AG04449 (cell line): ENCODE measurements around the gene PRSS48.

Experiments used
- CTCF ChIA-PET: fragments of 350-600 bp; formaldehyde crosslinking; extraction: SDS; loops from one replicate; lab custom pipeline; 2021; ENCODE audit warnings: antibody characterized with exemption; lab: Yijun Ruan, JAX
- POLR2A ChIA-PET: fragments of 400-600, 350-600 bp; formaldehyde crosslinking; extraction: SDS; loops from one replicate; lab custom pipeline; 2020; ENCODE audit warnings: antibody characterized with exemption, inconsistent platforms; lab: Yijun Ruan, JAX
- DNase-seq: peaks from one replicate; pipeline ENCODE4 v3.0.0-alpha.2; 2010; ENCODE audit warnings: low read depth, low spot score
- H3K4me3 ChIP-seq: 2 replicates; pipeline ENCODE4 v1.5.1; 2011; ENCODE audit warnings: low read depth, mild to moderate bottlenecking, control low read depth, low read length
- CTCF ChIP-seq: IDR thresholded peaks from one replicate; pipeline ENCODE4 v1.5.1; 2011; ENCODE audit warnings: mild to moderate bottlenecking, moderate library complexity, low read length, control low read depth, inconsistent platforms; ENCODE audit not compliant: insufficient read depth; ENCODE audit errors: missing control alignments

The PRSS48 gene

DNA sequence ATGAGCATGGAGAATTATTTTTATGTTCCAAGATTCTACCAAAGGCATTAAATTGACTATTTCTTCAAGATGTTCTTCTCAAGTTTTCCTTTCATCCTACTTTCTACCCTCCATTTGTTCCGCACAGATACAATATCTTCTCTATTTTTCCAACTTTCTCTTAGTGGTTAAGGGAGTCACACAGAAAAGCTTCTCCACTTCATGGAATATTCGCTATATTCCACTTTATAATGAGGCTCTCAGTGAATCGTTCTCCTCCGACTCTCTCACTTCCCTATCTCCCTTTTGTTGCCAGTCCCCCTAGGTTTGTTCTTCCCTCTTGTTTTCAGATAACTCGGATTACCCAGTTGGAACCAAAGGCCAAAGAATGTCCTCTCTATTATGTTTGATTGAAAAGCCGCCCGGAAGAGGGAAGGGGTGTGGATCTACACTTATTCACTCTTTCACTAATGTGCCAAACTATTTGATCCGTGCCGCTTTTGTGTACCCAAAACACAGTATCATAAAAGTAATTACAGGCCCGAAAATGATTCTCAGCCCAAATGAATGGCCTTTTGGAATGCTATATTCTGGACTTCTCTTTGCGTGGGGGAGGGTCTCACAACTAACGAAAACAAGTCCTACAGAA is 47.3 kb downstream of the PRSS48 start:
- CTCF ChIA-PET, result interaction anchor here (0.8 to 1.6 kb wide), 5 partner anchors 8 to 207 kb away, joined by 3 to 7 read pairs (median 3); no protein-coding TSS in a partner anchor
- TF ChIP-seq CTCF, result no peak
- peak overlapping the region; percentile 70 for H3K4me3 ChIP-seq
- POLR2A ChIA-PET, result interaction anchor here (0.6 to 0.8 kb wide), 2 partner anchors 60 to 224 kb away, joined by 3 read pairs; no protein-coding TSS in a partner anchor
- DNase-seq, result no peak

DNA sequence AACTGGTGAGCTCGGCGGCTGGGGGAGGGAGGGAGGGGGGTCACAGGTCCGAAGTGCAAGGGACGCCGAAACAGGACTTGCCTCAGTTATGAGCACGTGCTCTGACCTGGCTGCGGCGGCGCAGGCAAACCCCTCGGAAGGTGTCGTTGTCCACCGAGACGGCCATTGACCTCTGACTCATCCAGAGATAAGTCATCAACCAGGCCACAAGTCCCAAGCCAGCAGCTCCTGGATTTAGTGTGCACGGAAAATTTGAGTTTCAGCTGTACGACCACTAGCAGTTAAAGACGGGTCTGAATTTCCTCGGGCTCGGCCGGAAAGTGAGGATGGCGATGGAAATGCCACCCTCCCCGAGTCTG is 47.8 kb downstream of the PRSS48 start:
- peak overlapping the region; percentile 70 for H3K4me3 ChIP-seq
- TF ChIP-seq CTCF, result no peak
- ChIA-PET CTCF (interaction anchor here (0.8 to 1.6 kb wide), 5 partner anchors 8 to 207 kb away, joined by 3 to 7 read pairs (median 4); no protein-coding TSS in a partner anchor), POLR2A (interaction anchor here (0.6 to 1.6 kb wide), 3 partner anchors 61 to 225 kb away, joined by 3 to 5 read pairs (median 3); no protein-coding TSS in a partner anchor)
- DNase-seq, result no peak

- H3K4me3 ChIP-seq, result peak within 1 kb of the TSS; percentile 70
- CTCF ChIA-PET, result interaction anchor here (0.8 to 1.3 kb wide), 6 partner anchors 9 to 208 kb away, joined by 3 to 6 read pairs (median 4); no protein-coding TSS in a partner anchor
- no peak for DNase-seq
- no peak for TF ChIP-seq CTCF
- POLR2A ChIA-PET, result interaction anchor here (0.6 to 1.6 kb wide), 5 partner anchors 9 to 225 kb away, joined by 3 to 5 read pairs (median 3); no protein-coding TSS in a partner anchor
Observed at GRCh38 chr4:151325111-151325948, 48.4 kb downstream of the PRSS48 start, which contains the start of gene SH3D19. SH3D19 (minus strand) TSS chr4:151325605; CDS start chr4:151325352, 253 bp downstream.

DNA sequence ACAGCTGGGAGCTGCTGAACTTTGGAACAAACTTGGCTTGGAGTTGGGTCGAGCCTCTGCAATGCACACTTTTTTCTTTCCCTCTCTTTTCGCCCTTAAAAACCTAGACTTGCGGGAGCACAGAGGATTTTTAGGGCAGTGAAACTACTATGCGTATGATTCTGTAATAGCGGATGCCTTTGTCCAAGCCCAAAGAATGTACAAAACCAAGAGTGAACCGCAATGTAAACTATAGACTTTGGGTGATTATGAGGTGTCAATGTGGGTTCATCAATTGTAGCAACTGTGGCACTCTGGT is 48.9 kb downstream of the PRSS48 start:
- peak overlapping the region; percentile 70 for H3K4me3 ChIP-seq
- ChIA-PET CTCF (interaction anchor here (1.1 to 1.3 kb wide), 3 partner anchors 34 to 209 kb away, joined by 3 to 6 read pairs (median 5); no protein-coding TSS in a partner anchor), POLR2A (interaction anchor here (0.9 to 1.6 kb wide), 2 partner anchors 9 to 100 kb away, joined by 3 to 5 read pairs; no protein-coding TSS in a partner anchor)
- no peak for DNase-seq
- TF ChIP-seq CTCF, result no peak

DNA sequence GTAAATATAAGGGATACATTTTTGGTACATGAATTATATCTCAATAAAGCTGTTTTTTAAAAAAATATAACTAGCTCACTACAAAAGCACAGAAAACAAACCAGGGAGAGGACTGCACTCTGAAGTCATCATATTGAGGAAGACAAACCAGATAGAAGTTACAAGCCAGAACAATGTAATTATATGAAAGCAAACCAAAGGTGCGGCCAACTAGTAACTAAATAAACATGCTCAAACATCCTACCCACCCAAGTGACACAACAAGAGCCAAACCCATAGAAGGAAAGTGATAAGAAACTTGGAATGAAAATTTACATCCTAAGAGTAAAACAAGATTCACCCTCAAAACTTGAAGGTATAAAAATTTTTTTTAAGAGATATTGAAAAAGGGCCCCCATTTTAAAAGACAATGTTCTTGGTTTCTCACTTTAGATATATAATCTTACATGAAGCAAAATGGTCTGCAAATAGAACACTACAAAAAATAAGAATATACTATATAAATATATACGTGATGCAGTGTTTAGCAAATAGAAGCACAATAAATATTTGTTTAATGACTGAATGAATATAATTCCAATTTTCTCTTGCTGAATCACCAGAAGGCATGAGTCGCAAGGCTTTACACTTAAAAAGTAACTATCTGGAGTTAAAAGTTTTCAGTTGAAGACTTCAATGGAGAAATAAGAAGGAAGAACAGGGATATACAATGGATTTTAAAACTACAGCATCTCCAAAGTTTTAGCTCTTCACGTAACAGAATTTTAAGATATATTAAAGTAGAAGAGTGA is 52.5 kb downstream of the PRSS48 start:
- ChIA-PET POLR2A (no interaction called here), CTCF (no interaction called here)
- TF ChIP-seq CTCF, result no peak
- no peak for DNase-seq
- H3K4me3 ChIP-seq, result no peak overlapping the region
